Liver (tissue), 9 donors: ENCODE data around the gene MGAT1. TPM values are rescaled to one million over a fixed set of nuclear protein-coding genes. Genes with fewer than 3 reads are reported as not detected.
A peak's percentile ranks its signal among the peaks of the same experiment; 100 is the strongest.

Experiments used
- DNase-seq: peaks from one replicate; pipeline ENCODE4 v3.0.0-alpha.2; 2017; ENCODE audit warnings: low spot score
- H3K27ac ChIP-seq, 2 donors: one replicate each; pipeline ENCODE4 v1.7.0; 2013; ENCODE audit warnings: inconsistent platforms in 2 of 2, low read length in 2 of 2, control low read depth in 1 of 2, low read depth in 1 of 2, mild to moderate bottlenecking in 1 of 2
- H3K27me3 ChIP-seq, 4 donors: one replicate each; pipeline versions ENCODE4 v1.6.1 to v1.7.0; 2013; ENCODE audit warnings: low read length in 3 of 4, inconsistent platforms in 1 of 4, mild to moderate bottlenecking in 1 of 4, moderate library complexity in 1 of 4; ENCODE audit not compliant: control insufficient read depth in 4 of 4, insufficient read depth in 4 of 4
- H3K36me3 ChIP-seq, 4 donors: one replicate each; pipeline versions ENCODE4 v1.6.1 to v1.7.0; 2013; ENCODE audit warnings: low read length in 3 of 4, mild to moderate bottlenecking in 3 of 4, low read depth in 1 of 4, moderate library complexity in 1 of 4; ENCODE audit not compliant: control insufficient read depth in 4 of 4, insufficient read depth in 3 of 4
- H3K4me1 ChIP-seq, 4 donors: one replicate each; pipeline versions ENCODE4 v1.6.1 to v1.7.0; 2013; ENCODE audit warnings: low read length in 3 of 4, mild to moderate bottlenecking in 3 of 4, moderate library complexity in 1 of 4; ENCODE audit not compliant: control insufficient read depth in 4 of 4, insufficient read depth in 4 of 4
- H3K4me3 ChIP-seq, 3 donors: one replicate each; pipeline versions ENCODE4 v1.6.1 to v1.7.0; 2013; ENCODE audit warnings: low read length in 3 of 3, control low read depth in 1 of 3, low read depth in 1 of 3, mild to moderate bottlenecking in 1 of 3
- H3K9ac ChIP-seq, 2 donors: one replicate each; pipeline ENCODE4 v1.7.0; 2013; ENCODE audit warnings: low read length in 2 of 2, mild to moderate bottlenecking in 2 of 2, moderate library complexity in 2 of 2, control low read depth in 1 of 2, low read depth in 1 of 2
- H3K9me3 ChIP-seq, 4 donors: one replicate each; pipeline versions ENCODE4 v1.6.1 to v1.7.0; 2013; ENCODE audit warnings: low read length in 3 of 4; ENCODE audit not compliant: control insufficient read depth in 4 of 4
- EGR1 ChIP-seq, 2 donors: IDR thresholded peaks; 2 replicates each; pipeline ENCODE4 v1.6.1; 2016 to 2018; ENCODE audit warnings: antibody characterized with exemption in 2 of 2, low read depth in 2 of 2
- FOXA1 ChIP-seq: IDR thresholded peaks from 2 replicates; pipeline ENCODE4 v1.6.1; 2016; ENCODE audit warnings: antibody characterized with exemption
- FOXA2 ChIP-seq: IDR thresholded peaks from 2 replicates; pipeline ENCODE4 v1.6.1; 2016; ENCODE audit warnings: antibody characterized with exemption
- GABPA ChIP-seq, 2 donors: IDR thresholded peaks in 1 of 2; conservative IDR thresholded peaks in 1 of 2; 2 replicates each; pipeline ENCODE4 v1.6.1; 2016; ENCODE audit warnings: antibody characterized with exemption in 2 of 2, mild to moderate bottlenecking in 1 of 2, moderate library complexity in 1 of 2
- HNF4A ChIP-seq, 2 donors: conservative IDR thresholded peaks; 2 replicates each; pipeline ENCODE4 v1.6.1; 2016; ENCODE audit warnings: antibody characterized with exemption in 2 of 2, mild to moderate bottlenecking in 2 of 2
- HNF4G ChIP-seq: IDR thresholded peaks from 2 replicates; pipeline ENCODE4 v1.6.1; 2016; ENCODE audit warnings: antibody characterized with exemption
- JUND ChIP-seq, 2 donors: IDR thresholded peaks; 2 replicates each; pipeline ENCODE4 v1.6.1; 2016; ENCODE audit warnings: antibody characterized with exemption in 2 of 2
- NR2F2 ChIP-seq: IDR thresholded peaks from 2 replicates; pipeline ENCODE4 v1.6.1; 2016; ENCODE audit warnings: antibody characterized with exemption
- RAD21 ChIP-seq, 2 donors: IDR thresholded peaks; 2 replicates each; pipeline ENCODE4 v1.6.1; 2016; ENCODE audit warnings: antibody characterized with exemption in 2 of 2, mild to moderate bottlenecking in 2 of 2
- RXRA ChIP-seq, 2 donors: IDR thresholded peaks; 2 replicates each; pipeline ENCODE4 v1.6.1; 2017 to 2018; ENCODE audit warnings: antibody characterized with exemption in 2 of 2, mild to moderate bottlenecking in 1 of 2
- SP1 ChIP-seq: IDR thresholded peaks from 2 replicates; pipeline ENCODE4 v1.6.1; 2018; ENCODE audit warnings: antibody characterized with exemption, mild to moderate bottlenecking
- TAF1 ChIP-seq: conservative IDR thresholded peaks from 2 replicates; pipeline ENCODE4 v1.6.1; 2016; ENCODE audit warnings: antibody characterized with exemption, mild to moderate bottlenecking
- YY1 ChIP-seq: IDR thresholded peaks from 2 replicates; pipeline ENCODE4 v1.6.1; 2016; ENCODE audit warnings: antibody characterized with exemption, mild to moderate bottlenecking
- WGBS: extraction: QIAGEN DNeasy Blood & Tissue Kit; methylation state at CpG from one replicate; pipeline ENCODE4 v1.1.7; 2013; 5-methylcytosine and 5-hydroxymethylcytosine counted together
- polyA plus RNA-seq, 2 donors: library from polyadenylated mRNA; stranded (reverse) in 1 of 2; unstranded in 1 of 2; fragments of 200-250 nt in 1 of 2; fragments of >200 nt in 1 of 2; fragmentation: Nextera tagmentation in 1 of 2; extraction: Ambion mirVana in 1 of 2; gene quantifications; one replicate each; pipeline versions ENCODE4 v1.2.1 to v1.2.3, GENCODE V29; 2013 to 2015
- total RNA-seq, 2 donors: library from RNA; depleted of rRNA; stranded (reverse); fragments of >200 nt; gene quantifications; one replicate each; pipeline ENCODE4 v1.2.3, GENCODE V29; 2014
- TF ChIP-seq, protein P1 (sequence below): IDR thresholded peaks from 2 replicates; pipeline ENCODE4 v1.6.1; 2016; ENCODE audit warnings: antibody characterized with exemption
- TF ChIP-seq, protein P2 (sequence below): IDR thresholded peaks from 2 replicates; pipeline ENCODE4 v1.6.1; 2016; ENCODE audit warnings: antibody characterized with exemption, mild to moderate bottlenecking
- TF ChIP-seq, protein P3 (sequence below): IDR thresholded peaks from 2 replicates; pipeline ENCODE4 v1.6.1; 2016; ENCODE audit warnings: antibody characterized with exemption
- TF ChIP-seq, protein P4 (sequence below): fragments of 150-350 bp; IDR thresholded peaks from 2 replicates; pipeline ENCODE4 v1.5.1; 2017; ENCODE audit warnings: improper control_type of control experiment, low read depth, low read length; ENCODE audit not compliant: missing input control
- TF ChIP-seq, protein P5 (sequence below): IDR thresholded peaks from 2 replicates; pipeline ENCODE4 v1.6.1; 2016; ENCODE audit warnings: antibody characterized with exemption
- donor health status: healthy.
- donor health status: healthy.
- donor health status: healthy.
- donor health status: healthy.
- donor health status: healthy.

The MGAT1 gene
- total and polyA plus RNA-seq, 4 donors, result 73.0 to 125 (median 97.7) TPM

DNA sequence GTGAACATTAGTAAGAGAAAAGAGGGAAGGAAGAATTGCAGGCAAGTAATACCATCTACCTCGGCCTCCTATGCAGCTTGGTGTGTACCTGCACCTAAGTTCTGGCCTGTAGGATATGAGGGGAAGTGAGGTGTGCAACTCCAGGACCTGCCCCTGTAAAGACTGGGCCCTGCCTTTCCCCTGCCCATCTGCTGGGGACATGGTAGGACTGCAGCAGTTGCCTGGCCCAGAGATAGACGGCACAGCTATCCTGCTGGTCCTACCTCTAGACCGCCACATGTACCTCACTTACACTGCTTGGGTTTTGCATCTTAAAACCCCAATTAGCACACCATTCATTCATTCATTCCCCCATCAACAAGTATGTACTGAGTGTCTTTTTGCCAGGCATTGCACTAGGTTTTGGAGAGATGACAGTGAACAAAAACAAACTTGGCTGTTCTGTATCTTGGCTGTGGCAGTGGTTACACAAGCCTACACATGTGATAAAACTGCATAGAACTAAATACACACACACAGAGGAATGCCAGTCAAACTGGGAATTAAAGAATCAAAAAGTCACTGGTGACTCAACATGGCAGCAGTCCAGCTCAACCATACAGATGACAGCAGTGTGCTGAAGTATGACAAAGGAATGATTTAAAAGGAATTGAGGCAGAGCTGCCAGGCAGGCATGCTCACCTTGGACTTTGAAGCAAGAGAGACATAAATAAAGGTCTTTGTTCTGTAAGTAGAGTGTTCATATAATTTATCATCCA is 23.3 kb upstream of the MGAT1 start:
- Histone ChIP-seq H3K9me3 (peaks cover 0 to 3% (median 0%) of the 10 kb centered on the region in 4 donors), H3K4me3 (no peak overlapping the region), H3K27ac (no peak overlapping the region), H3K9ac (no peak overlapping the region), H3K27me3 (no peaks in the 10 kb centered on the region), H3K4me1 (peaks cover 1 to 16% (median 8%) of the 10 kb centered on the region in 4 donors), H3K36me3 (no peaks in the 10 kb centered on the region)
- peak in 1 of 2 donors; percentile 62 for TF ChIP-seq HNF4A (conservative IDR thresholded peaks at IDR 0.05)
- TF ChIP-seq, protein P1, sequence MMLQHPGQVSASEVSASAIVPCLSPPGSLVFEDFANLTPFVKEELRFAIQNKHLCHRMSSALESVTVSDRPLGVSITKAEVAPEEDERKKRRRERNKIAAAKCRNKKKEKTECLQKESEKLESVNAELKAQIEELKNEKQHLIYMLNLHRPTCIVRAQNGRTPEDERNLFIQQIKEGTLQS, result no peak
- TF ChIP-seq RAD21 (IDR thresholded peaks at IDR 0.05), result no peak
- no peak for TF ChIP-seq GABPA (IDR thresholded peaks at IDR 0.05 in 1 of 2, conservative IDR thresholded peaks at IDR 0.05 in 1 of 2)
- TF ChIP-seq, protein P2, sequence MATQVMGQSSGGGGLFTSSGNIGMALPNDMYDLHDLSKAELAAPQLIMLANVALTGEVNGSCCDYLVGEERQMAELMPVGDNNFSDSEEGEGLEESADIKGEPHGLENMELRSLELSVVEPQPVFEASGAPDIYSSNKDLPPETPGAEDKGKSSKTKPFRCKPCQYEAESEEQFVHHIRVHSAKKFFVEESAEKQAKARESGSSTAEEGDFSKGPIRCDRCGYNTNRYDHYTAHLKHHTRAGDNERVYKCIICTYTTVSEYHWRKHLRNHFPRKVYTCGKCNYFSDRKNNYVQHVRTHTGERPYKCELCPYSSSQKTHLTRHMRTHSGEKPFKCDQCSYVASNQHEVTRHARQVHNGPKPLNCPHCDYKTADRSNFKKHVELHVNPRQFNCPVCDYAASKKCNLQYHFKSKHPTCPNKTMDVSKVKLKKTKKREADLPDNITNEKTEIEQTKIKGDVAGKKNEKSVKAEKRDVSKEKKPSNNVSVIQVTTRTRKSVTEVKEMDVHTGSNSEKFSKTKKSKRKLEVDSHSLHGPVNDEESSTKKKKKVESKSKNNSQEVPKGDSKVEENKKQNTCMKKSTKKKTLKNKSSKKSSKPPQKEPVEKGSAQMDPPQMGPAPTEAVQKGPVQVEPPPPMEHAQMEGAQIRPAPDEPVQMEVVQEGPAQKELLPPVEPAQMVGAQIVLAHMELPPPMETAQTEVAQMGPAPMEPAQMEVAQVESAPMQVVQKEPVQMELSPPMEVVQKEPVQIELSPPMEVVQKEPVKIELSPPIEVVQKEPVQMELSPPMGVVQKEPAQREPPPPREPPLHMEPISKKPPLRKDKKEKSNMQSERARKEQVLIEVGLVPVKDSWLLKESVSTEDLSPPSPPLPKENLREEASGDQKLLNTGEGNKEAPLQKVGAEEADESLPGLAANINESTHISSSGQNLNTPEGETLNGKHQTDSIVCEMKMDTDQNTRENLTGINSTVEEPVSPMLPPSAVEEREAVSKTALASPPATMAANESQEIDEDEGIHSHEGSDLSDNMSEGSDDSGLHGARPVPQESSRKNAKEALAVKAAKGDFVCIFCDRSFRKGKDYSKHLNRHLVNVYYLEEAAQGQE, result no peak
- peak in 1 of 2 donors; percentile 66 for TF ChIP-seq JUND (IDR thresholded peaks at IDR 0.05)
- no peak for TF ChIP-seq NR2F2
- peak; percentile 22 for TF ChIP-seq HNF4G
- TF ChIP-seq, protein P3, sequence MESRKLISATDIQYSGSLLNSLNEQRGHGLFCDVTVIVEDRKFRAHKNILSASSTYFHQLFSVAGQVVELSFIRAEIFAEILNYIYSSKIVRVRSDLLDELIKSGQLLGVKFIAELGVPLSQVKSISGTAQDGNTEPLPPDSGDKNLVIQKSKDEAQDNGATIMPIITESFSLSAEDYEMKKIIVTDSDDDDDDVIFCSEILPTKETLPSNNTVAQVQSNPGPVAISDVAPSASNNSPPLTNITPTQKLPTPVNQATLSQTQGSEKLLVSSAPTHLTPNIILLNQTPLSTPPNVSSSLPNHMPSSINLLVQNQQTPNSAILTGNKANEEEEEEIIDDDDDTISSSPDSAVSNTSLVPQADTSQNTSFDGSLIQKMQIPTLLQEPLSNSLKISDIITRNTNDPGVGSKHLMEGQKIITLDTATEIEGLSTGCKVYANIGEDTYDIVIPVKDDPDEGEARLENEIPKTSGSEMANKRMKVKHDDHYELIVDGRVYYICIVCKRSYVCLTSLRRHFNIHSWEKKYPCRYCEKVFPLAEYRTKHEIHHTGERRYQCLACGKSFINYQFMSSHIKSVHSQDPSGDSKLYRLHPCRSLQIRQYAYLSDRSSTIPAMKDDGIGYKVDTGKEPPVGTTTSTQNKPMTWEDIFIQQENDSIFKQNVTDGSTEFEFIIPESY, result no peak
- TF ChIP-seq, protein P4, sequence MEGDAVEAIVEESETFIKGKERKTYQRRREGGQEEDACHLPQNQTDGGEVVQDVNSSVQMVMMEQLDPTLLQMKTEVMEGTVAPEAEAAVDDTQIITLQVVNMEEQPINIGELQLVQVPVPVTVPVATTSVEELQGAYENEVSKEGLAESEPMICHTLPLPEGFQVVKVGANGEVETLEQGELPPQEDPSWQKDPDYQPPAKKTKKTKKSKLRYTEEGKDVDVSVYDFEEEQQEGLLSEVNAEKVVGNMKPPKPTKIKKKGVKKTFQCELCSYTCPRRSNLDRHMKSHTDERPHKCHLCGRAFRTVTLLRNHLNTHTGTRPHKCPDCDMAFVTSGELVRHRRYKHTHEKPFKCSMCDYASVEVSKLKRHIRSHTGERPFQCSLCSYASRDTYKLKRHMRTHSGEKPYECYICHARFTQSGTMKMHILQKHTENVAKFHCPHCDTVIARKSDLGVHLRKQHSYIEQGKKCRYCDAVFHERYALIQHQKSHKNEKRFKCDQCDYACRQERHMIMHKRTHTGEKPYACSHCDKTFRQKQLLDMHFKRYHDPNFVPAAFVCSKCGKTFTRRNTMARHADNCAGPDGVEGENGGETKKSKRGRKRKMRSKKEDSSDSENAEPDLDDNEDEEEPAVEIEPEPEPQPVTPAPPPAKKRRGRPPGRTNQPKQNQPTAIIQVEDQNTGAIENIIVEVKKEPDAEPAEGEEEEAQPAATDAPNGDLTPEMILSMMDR, result no peak
- no peak for TF ChIP-seq TAF1
- peak; percentile 33 for TF ChIP-seq YY1
- peak; percentile 10 for TF ChIP-seq SP1
- TF ChIP-seq, protein P5, sequence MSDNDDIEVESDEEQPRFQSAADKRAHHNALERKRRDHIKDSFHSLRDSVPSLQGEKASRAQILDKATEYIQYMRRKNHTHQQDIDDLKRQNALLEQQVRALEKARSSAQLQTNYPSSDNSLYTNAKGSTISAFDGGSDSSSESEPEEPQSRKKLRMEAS, result peak; percentile 16
- TF ChIP-seq EGR1 (IDR thresholded peaks at IDR 0.05; ENCODE audit: low read depth in 2 of 2), result no peak
- no peak for TF ChIP-seq FOXA1
- peak in 1 of 2 donors; percentile 53 for TF ChIP-seq RXRA (IDR thresholded peaks at IDR 0.05)
- TF ChIP-seq FOXA2, result peak; percentile 42
- WGBS, result 95% methylated on average over 3 of the region's 3 CpGs
- no peak for DNase-seq
